Measurements from ENCODE around the gene TMLHE. TPM values are rescaled to one million over a fixed set of nuclear protein-coding genes. Genes with fewer than 3 reads are reported as not detected.
A peak's percentile ranks its signal among the peaks of the same experiment; 100 is the strongest.
"Not testable (repeated sequence)": the region's sequence is repeated elsewhere in the genome, so short reads cannot be mapped to it uniquely, and the experiment has no call there.

TMLHE gene
- total RNA-seq, 1 experiment from 2014 or later, result 12.2 TPM

DNA sequence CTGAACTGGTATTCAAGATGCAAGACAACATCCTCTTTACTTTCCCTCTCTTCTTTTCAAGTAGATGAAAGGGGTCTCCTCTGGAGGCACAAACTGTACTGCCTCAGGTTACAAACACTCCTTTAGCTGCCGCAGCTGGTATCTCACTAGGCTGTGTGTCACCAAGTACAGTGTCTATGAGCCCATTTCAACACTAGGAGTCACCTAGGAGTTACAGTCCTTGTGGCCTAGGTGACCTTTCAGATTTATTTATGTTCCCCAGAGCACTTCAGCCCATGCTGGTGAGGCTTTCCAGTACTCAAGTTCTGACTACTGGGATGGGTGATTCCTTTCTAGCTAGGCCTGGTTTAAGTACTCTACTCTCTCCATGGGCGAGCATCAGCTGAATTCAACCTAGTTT, 32.4 kb upstream of the TMLHE start:
- RAD21 ChIA-PET (ENCODE audit: low non-redundant PET in 1 of 2, low total read pairs in 2 of 2, uncharacterized antibody in 2 of 2, unreplicated experiment in 2 of 2), result no interaction called here
- no peaks in the 10 kb centered on the region for H3K9me2 ChIP-seq (ENCODE audit: insufficient read depth)
- POLR2A ChIA-PET, result no interaction called here
- no peak overlapping the region for H3K4me3 ChIP-seq (replicated peaks in 1 of 2; ENCODE audit: low read depth in 1 of 2, low read length in 2 of 2)
- DNase-seq (ENCODE audit: low read depth, low spot score), result no peak
- H3K27me3 ChIP-seq (ENCODE audit: insufficient read depth, low read length), result no peaks in the 10 kb centered on the region
- H4K20me1 ChIP-seq (ENCODE audit: insufficient read depth), result no peaks in the 10 kb centered on the region
- peak; percentile 38; the same call in 1 of the 2 replicates for ATAC-seq
- H3K9ac ChIP-seq (ENCODE audit: low read length), result no peak overlapping the region
- TF ChIP-seq FOSL1 (IDR thresholded peaks at IDR 0.05; ENCODE audit: low read depth) (no peak), EZH2 (IDR thresholded peaks at IDR 0.05) (no peak), CEBPB (IDR thresholded peaks at IDR 0.05; ENCODE audit: low read depth) (no peak)
- H3K27ac ChIP-seq (ENCODE audit: low read depth, low read length), result no peak overlapping the region
- H2AFZ ChIP-seq (ENCODE audit: low read depth, low read length, poor library complexity, severe bottlenecking), result no peak overlapping the region
- no peaks in the 10 kb centered on the region for H3K36me3 ChIP-seq (ENCODE audit: control insufficient read depth in 1 of 2, insufficient read depth in 2 of 2, low read length in 2 of 2)
- no peak overlapping the region for H3K4me2 ChIP-seq (ENCODE audit: low read length)
- BruUV-seq (replicated peaks), result no TSS peak
- H3K9me3 ChIP-seq (ENCODE audit: control insufficient read depth in 1 of 2, insufficient read depth in 1 of 2, low read depth in 1 of 2, low read length in 2 of 2), result no peaks in the 10 kb centered on the region
- no peaks in the 10 kb centered on the region for H3K79me2 ChIP-seq (ENCODE audit: insufficient read depth, low read length)
- H3K4me1 ChIP-seq (ENCODE audit: control insufficient read depth in 1 of 2, insufficient read depth in 2 of 2, low read length in 2 of 2), result no peaks in the 10 kb centered on the region
- CTCF ChIA-PET, result no interaction called here
- intact Hi-C loops (cut with micrococcal nuclease), result no loop called here

GRCh38 chrX:155643240-155643639, 30.5 kb upstream of the TMLHE start:
- Histone ChIP-seq H3K4me1 (ENCODE audit: control insufficient read depth in 1 of 2, insufficient read depth in 2 of 2, low read length in 2 of 2) (no peaks in the 10 kb centered on the region), H3K36me3 (ENCODE audit: control insufficient read depth in 1 of 2, insufficient read depth in 2 of 2, low read length in 2 of 2) (no peaks in the 10 kb centered on the region), H3K27ac (ENCODE audit: low read depth, low read length) (no peak overlapping the region), H3K4me2 (ENCODE audit: low read length) (no peak overlapping the region), H3K9me2 (ENCODE audit: insufficient read depth) (no peaks in the 10 kb centered on the region), H4K20me1 (ENCODE audit: insufficient read depth) (no peaks in the 10 kb centered on the region), H3K79me2 (ENCODE audit: insufficient read depth, low read length) (no peaks in the 10 kb centered on the region), H3K27me3 (ENCODE audit: insufficient read depth, low read length) (no peaks in the 10 kb centered on the region), H3K9ac (ENCODE audit: low read length) (no peak overlapping the region), H3K9me3 (ENCODE audit: control insufficient read depth in 1 of 2, insufficient read depth in 1 of 2, low read depth in 1 of 2, low read length in 2 of 2) (no peaks in the 10 kb centered on the region), H3K4me3 (replicated peaks in 1 of 2; ENCODE audit: low read depth in 1 of 2, low read length in 2 of 2) (no peak overlapping the region), H2AFZ (ENCODE audit: low read depth, low read length, poor library complexity, severe bottlenecking) (no peak overlapping the region)
- intact Hi-C loops (cut with micrococcal nuclease), result no loop called here
- BruUV-seq (replicated peaks), result no TSS peak
- no peak for DNase-seq (ENCODE audit: low read depth, low spot score)
- POLR2A ChIA-PET, result no interaction called here
- no peak for TF ChIP-seq YY1 (IDR thresholded peaks at IDR 0.05; ENCODE audit: extremely low read depth, insufficient replicate concordance, low read depth, low read length)
- CTCF ChIA-PET, result no interaction called here
- RAD21 ChIA-PET (ENCODE audit: low non-redundant PET in 1 of 2, low total read pairs in 2 of 2, uncharacterized antibody in 2 of 2, unreplicated experiment in 2 of 2), result no interaction called here
- ATAC-seq, result no peak

DNA sequence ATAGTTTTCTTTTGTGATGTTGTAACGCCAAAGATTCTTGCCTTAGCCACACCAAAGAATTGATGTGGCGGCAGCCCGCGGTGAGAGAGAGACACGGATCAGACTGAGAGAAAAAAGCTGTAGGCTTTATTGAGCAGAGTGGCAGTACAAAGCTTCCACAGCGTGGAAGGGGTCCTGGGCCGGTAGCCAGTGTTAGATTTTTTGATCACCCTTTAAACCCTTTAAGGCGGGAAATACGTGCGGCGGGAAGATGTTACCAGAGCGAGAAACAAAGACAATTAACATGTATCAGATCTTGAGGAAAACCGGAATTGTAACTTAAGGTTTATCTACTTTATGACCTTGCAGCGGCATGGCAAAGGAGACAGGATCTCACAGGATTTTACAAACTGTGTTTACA, 28.6 kb upstream of the TMLHE start:
- BruUV-seq (replicated peaks); CTCF ChIA-PET; H3K27ac ChIP-seq (ENCODE audit: low read depth, low read length); H3K4me2 ChIP-seq (ENCODE audit: low read length); H3K36me3 ChIP-seq (ENCODE audit: control insufficient read depth in 1 of 2, insufficient read depth in 2 of 2, low read length in 2 of 2); H3K27me3 ChIP-seq (ENCODE audit: insufficient read depth, low read length); H3K9me3 ChIP-seq (ENCODE audit: control insufficient read depth in 1 of 2, insufficient read depth in 1 of 2, low read depth in 1 of 2, low read length in 2 of 2); intact Hi-C loops (cut with micrococcal nuclease); RAD21 ChIA-PET (ENCODE audit: low non-redundant PET in 1 of 2, low total read pairs in 2 of 2, uncharacterized antibody in 2 of 2, unreplicated experiment in 2 of 2); H3K4me3 ChIP-seq (replicated peaks in 1 of 2; ENCODE audit: low read depth in 1 of 2, low read length in 2 of 2); DNase-seq (ENCODE audit: low read depth, low spot score); H3K4me1 ChIP-seq (ENCODE audit: control insufficient read depth in 1 of 2, insufficient read depth in 2 of 2, low read length in 2 of 2); H3K9ac ChIP-seq (ENCODE audit: low read length); ATAC-seq; H3K79me2 ChIP-seq (ENCODE audit: insufficient read depth, low read length); POLR2A ChIA-PET; H3K9me2 ChIP-seq (ENCODE audit: insufficient read depth); H4K20me1 ChIP-seq (ENCODE audit: insufficient read depth); H2AFZ ChIP-seq (ENCODE audit: low read depth, low read length, poor library complexity, severe bottlenecking): not testable (repeated sequence)
